HL-60 (cell line): Measurements from ENCODE around the gene LAMC1.

ENCODE experiments used
- DNase-seq, 2 experiments: peaks; one replicate each; pipeline ENCODE4 v3.0.0-alpha.2; 2010 to 2020; ENCODE audit warnings: low read depth in 1 of 2, low spot score in 1 of 2
- H3K27ac ChIP-seq: fragments of 250-450 bp; sonication (Bioruptor Pico); replicated peaks from 2 replicates; pipeline ENCODE4 v1.5.1; 2020; ENCODE audit warnings: mild to moderate bottlenecking, moderate library complexity
- H3K27me3 ChIP-seq: fragments of 250-450 bp; sonication (Bioruptor Pico); 2 replicates; pipeline ENCODE4 v1.5.1; 2021; ENCODE audit warnings: mild to moderate bottlenecking, moderate library complexity; ENCODE audit not compliant: insufficient read depth, poor library complexity, severe bottlenecking
- H3K4me3 ChIP-seq: replicated peaks from 2 replicates; pipeline ENCODE4 v1.5.1; 2011; ENCODE audit warnings: mild to moderate bottlenecking, control low read depth, low read length; ENCODE audit not compliant: insufficient read depth
- GABPA ChIP-seq: IDR thresholded peaks from 2 replicates; pipeline ENCODE4 v1.6.1; 2012; ENCODE audit warnings: low read depth
- POLR2AphosphoS5 ChIP-seq: IDR thresholded peaks from 2 replicates; pipeline ENCODE4 v1.6.1; 2012; ENCODE audit warnings: low read depth
- REST ChIP-seq: IDR thresholded peaks from 2 replicates; pipeline ENCODE4 v1.6.1; 2012; ENCODE audit warnings: low read depth; ENCODE audit not compliant: insufficient replicate concordance
- SPI1 ChIP-seq: IDR thresholded peaks from 2 replicates; pipeline ENCODE4 v1.6.1; 2012; ENCODE audit warnings: low read depth, mild to moderate bottlenecking, borderline replicate concordance
- TF ChIP-seq, protein P1 (sequence below): IDR thresholded peaks from one replicate; pipeline ENCODE4 v1.5.1; 2011; ENCODE audit warnings: low read length, control low read depth, inconsistent platforms; ENCODE audit not compliant: insufficient read depth

LAMC1 gene

DNA sequence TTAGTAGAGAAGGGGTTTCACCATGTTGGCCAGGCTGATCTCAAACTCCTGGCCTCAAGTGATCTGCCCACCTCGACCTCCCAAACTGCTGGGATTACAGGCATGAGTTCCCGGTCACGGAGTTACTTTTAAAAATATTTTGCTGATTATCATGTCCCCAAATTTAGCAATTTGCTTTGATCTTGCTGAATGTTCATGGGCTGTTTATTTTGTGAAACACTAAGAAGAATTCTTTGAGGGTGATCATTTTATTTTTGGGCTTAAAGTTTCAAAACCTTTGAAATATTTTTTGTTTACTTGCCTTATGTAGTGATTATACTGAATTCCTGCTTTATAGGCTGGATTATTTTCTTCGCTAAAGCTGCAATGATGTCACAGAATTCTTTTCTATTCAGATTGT is 11.4 kb upstream of the LAMC1 start:
- H3K27me3 ChIP-seq = no peaks in the 10 kb centered on the region
- DNase-seq = no peak
- no peak overlapping the region for H3K4me3 ChIP-seq
- H3K27ac ChIP-seq = no peak overlapping the region
- TF ChIP-seq, protein P1, sequence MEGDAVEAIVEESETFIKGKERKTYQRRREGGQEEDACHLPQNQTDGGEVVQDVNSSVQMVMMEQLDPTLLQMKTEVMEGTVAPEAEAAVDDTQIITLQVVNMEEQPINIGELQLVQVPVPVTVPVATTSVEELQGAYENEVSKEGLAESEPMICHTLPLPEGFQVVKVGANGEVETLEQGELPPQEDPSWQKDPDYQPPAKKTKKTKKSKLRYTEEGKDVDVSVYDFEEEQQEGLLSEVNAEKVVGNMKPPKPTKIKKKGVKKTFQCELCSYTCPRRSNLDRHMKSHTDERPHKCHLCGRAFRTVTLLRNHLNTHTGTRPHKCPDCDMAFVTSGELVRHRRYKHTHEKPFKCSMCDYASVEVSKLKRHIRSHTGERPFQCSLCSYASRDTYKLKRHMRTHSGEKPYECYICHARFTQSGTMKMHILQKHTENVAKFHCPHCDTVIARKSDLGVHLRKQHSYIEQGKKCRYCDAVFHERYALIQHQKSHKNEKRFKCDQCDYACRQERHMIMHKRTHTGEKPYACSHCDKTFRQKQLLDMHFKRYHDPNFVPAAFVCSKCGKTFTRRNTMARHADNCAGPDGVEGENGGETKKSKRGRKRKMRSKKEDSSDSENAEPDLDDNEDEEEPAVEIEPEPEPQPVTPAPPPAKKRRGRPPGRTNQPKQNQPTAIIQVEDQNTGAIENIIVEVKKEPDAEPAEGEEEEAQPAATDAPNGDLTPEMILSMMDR = no peak
- TF ChIP-seq POLR2AphosphoS5 (no peak), SPI1 (no peak), REST (no peak), GABPA (no peak)

GRCh38 chr1:183012301-183012994 is 10.8 kb upstream of the LAMC1 start:
- DNase-seq = no peak
- H3K4me3 ChIP-seq = no peak overlapping the region
- TF ChIP-seq, protein P1 = no peak
- no peak for TF ChIP-seq GABPA
- no peak for TF ChIP-seq POLR2AphosphoS5
- no peak for TF ChIP-seq SPI1
- no peak for TF ChIP-seq REST
- H3K27me3 ChIP-seq = no peaks in the 10 kb centered on the region
- H3K27ac ChIP-seq = no peak overlapping the region

- Histone ChIP-seq H3K27me3 (peaks cover 32% of the 10 kb centered on the region), H3K27ac (no peak overlapping the region), H3K4me3 (no peak overlapping the region)
Observed at GRCh38 chr1:183019139-183019740, 4.0 kb upstream of the LAMC1 start.

DNA sequence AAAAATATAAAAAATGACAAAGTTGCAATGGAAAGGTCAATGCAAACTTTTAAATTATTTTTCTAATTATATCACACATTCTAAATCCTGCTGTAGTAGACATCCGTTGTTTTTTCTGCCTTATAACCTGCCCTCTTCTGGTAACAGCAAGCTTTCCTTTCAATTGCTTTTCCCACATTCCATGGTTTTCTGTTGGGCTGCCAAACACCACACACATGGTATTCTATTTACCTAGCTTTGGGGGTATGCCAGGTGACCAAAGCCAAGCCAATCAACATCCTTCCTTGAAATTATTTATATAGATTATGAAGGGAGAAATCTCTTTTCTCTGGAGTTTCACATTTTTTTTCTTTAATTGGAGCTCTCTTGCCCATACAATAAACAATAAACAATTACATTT is 3.4 kb upstream of the LAMC1 start:
- Histone ChIP-seq H3K27me3 (peaks cover 36% of the 10 kb centered on the region), H3K27ac (no peak overlapping the region), H3K4me3 (no peak overlapping the region)
- DNase-seq = no peak
- TF ChIP-seq GABPA (no peak), REST (no peak), POLR2AphosphoS5 (no peak), SPI1 (no peak)
- TF ChIP-seq, protein P1 = no peak

More at GRCh38 chr1:183019139-183019740, 4.0 kb upstream of the LAMC1 start:
- TF ChIP-seq GABPA = no peak
- no peak for DNase-seq
